IPS-20b (cell line): ENCODE measurements around the gene ATP5PO.

Source experiments
- H3K27ac ChIP-seq: one replicate; pipeline ENCODE4 v1.5.1; 2013; ENCODE audit warnings: low read length
- H3K27me3 ChIP-seq: 2 replicates; pipeline ENCODE4 v1.6.1; 2013; ENCODE audit warnings: mild to moderate bottlenecking, low read length, inconsistent platforms; ENCODE audit not compliant: insufficient read depth
- H3K36me3 ChIP-seq: 2 replicates; pipeline ENCODE4 v1.6.1; 2013; ENCODE audit warnings: low read depth, mild to moderate bottlenecking, inconsistent platforms, low read length, moderate library complexity; ENCODE audit not compliant: insufficient read depth
- H3K4me1 ChIP-seq: 2 replicates; pipeline ENCODE4 v1.6.1; 2013; ENCODE audit warnings: mild to moderate bottlenecking, control low read depth, inconsistent platforms, low read length, moderate library complexity; ENCODE audit not compliant: insufficient read depth
- H3K4me3 ChIP-seq: 2 replicates; pipeline ENCODE4 v1.5.1; 2013; ENCODE audit warnings: mild to moderate bottlenecking, low read length, inconsistent platforms
- H3K9ac ChIP-seq: 2 replicates; pipeline ENCODE4 v1.6.1; 2013; ENCODE audit warnings: low read depth, mild to moderate bottlenecking, inconsistent platforms, low read length, moderate library complexity
- H3K9me3 ChIP-seq: 2 replicates; pipeline ENCODE4 v1.6.1; 2013; ENCODE audit warnings: mild to moderate bottlenecking, low read depth, low read length, inconsistent platforms; ENCODE audit not compliant: insufficient read depth

ATP5PO gene

GRCh38 chr21:33914188-33914587 lies 1.4 kb downstream of the ATP5PO start:
- H3K4me1 ChIP-seq: peaks cover 8% of the 10 kb centered on the region
- H3K4me3 ChIP-seq: peak overlapping the region; percentile 85
- peaks cover 49% of the 10 kb centered on the region for H3K36me3 ChIP-seq
- H3K9me3 ChIP-seq: no peaks in the 10 kb centered on the region
- H3K27ac ChIP-seq: no peak overlapping the region
- H3K9ac ChIP-seq: peak overlapping the region; percentile 86; the same call in 1 of the 2 replicates
- H3K27me3 ChIP-seq: no peaks in the 10 kb centered on the region

- Histone ChIP-seq H3K36me3 (peaks cover 93% of the 10 kb centered on the region), H3K27me3 (no peaks in the 10 kb centered on the region), H3K4me3 (no peak overlapping the region), H3K4me1 (peaks cover 2% of the 10 kb centered on the region; the same call in 1 of the 2 replicates), H3K9me3 (no peaks in the 10 kb centered on the region), H3K27ac (no peak overlapping the region), H3K9ac (no peak overlapping the region)
Observed at GRCh38 chr21:33909756-33910155, 5.8 kb downstream of the ATP5PO start.

GRCh38 chr21:33908760-33909159 lies 6.8 kb downstream of the ATP5PO start:
- Histone ChIP-seq H3K9ac (no peak overlapping the region), H3K9me3 (no peaks in the 10 kb centered on the region), H3K4me3 (no peak overlapping the region), H3K4me1 (no peaks in the 10 kb centered on the region), H3K36me3 (peaks cover 100% of the 10 kb centered on the region), H3K27ac (no peak overlapping the region), H3K27me3 (no peaks in the 10 kb centered on the region)

- Histone ChIP-seq H3K4me1 (no peaks in the 10 kb centered on the region), H3K9ac (no peak overlapping the region), H3K9me3 (no peaks in the 10 kb centered on the region), H3K4me3 (no peak overlapping the region), H3K27me3 (no peaks in the 10 kb centered on the region), H3K36me3 (peaks cover 80% of the 10 kb centered on the region), H3K27ac (no peak overlapping the region)
Observed at GRCh38 chr21:33904041-33904440, 11.6 kb downstream of the ATP5PO start.

GRCh38 chr21:33902349-33902748 lies 13.3 kb downstream of the ATP5PO start:
- Histone ChIP-seq H3K9me3 (no peaks in the 10 kb centered on the region), H3K9ac (no peak overlapping the region), H3K36me3 (peaks cover 63% of the 10 kb centered on the region), H3K4me3 (no peak overlapping the region), H3K27me3 (no peaks in the 10 kb centered on the region), H3K4me1 (no peaks in the 10 kb centered on the region), H3K27ac (no peak overlapping the region)

- Histone ChIP-seq H3K4me1 (no peaks in the 10 kb centered on the region), H3K36me3 (peaks cover 56% of the 10 kb centered on the region), H3K9me3 (no peaks in the 10 kb centered on the region), H3K27ac (no peak overlapping the region), H3K9ac (no peak overlapping the region), H3K4me3 (no peak overlapping the region), H3K27me3 (no peaks in the 10 kb centered on the region)
Observed at GRCh38 chr21:33901412-33902288, 14.0 kb downstream of the ATP5PO start.

- no peak overlapping the region for H3K4me3 ChIP-seq
- H3K9me3 ChIP-seq: no peaks in the 10 kb centered on the region
- no peaks in the 10 kb centered on the region; the same call in 1 of the 2 replicates for H3K4me1 ChIP-seq
- H3K36me3 ChIP-seq: peaks cover 32% of the 10 kb centered on the region
- H3K27ac ChIP-seq: no peak overlapping the region
- H3K9ac ChIP-seq: no peak overlapping the region
- no peaks in the 10 kb centered on the region for H3K27me3 ChIP-seq
Observed at GRCh38 chr21:33899199-33899598, 16.4 kb downstream of the ATP5PO start.

- H3K9me3 ChIP-seq: no peaks in the 10 kb centered on the region
- peaks cover 26% of the 10 kb centered on the region for H3K36me3 ChIP-seq
- H3K27ac ChIP-seq: no peak overlapping the region
- H3K9ac ChIP-seq: no peak overlapping the region
- H3K4me1 ChIP-seq: no peaks in the 10 kb centered on the region; the same call in 1 of the 2 replicates
- H3K27me3 ChIP-seq: no peaks in the 10 kb centered on the region
- no peak overlapping the region for H3K4me3 ChIP-seq
Observed at GRCh38 chr21:33898586-33898985, 17.0 kb downstream of the ATP5PO start.

GRCh38 chr21:33897739-33898138 lies 17.9 kb downstream of the ATP5PO start:
- H3K27ac ChIP-seq: no peak overlapping the region
- H3K36me3 ChIP-seq: peaks cover 17% of the 10 kb centered on the region
- H3K27me3 ChIP-seq: no peaks in the 10 kb centered on the region
- no peak overlapping the region for H3K4me3 ChIP-seq
- no peak overlapping the region for H3K9ac ChIP-seq
- no peaks in the 10 kb centered on the region; the same call in 1 of the 2 replicates for H3K4me1 ChIP-seq
- no peaks in the 10 kb centered on the region for H3K9me3 ChIP-seq

- Histone ChIP-seq H3K9ac (no peak overlapping the region), H3K27ac (no peak overlapping the region), H3K4me1 (peaks cover 6% of the 10 kb centered on the region; the same call in 1 of the 2 replicates), H3K36me3 (peaks cover 11% of the 10 kb centered on the region), H3K4me3 (no peak overlapping the region), H3K9me3 (no peaks in the 10 kb centered on the region), H3K27me3 (no peaks in the 10 kb centered on the region)
Observed at GRCh38 chr21:33897098-33897497, 18.5 kb downstream of the ATP5PO start.

GRCh38 chr21:33896691-33897090 lies 18.9 kb downstream of the ATP5PO start:
- no peaks in the 10 kb centered on the region for H3K9me3 ChIP-seq
- no peak overlapping the region for H3K9ac ChIP-seq
- H3K27me3 ChIP-seq: no peaks in the 10 kb centered on the region
- no peak overlapping the region for H3K27ac ChIP-seq
- peaks cover 6% of the 10 kb centered on the region; the same call in 1 of the 2 replicates for H3K4me1 ChIP-seq
- H3K4me3 ChIP-seq: no peak overlapping the region
- H3K36me3 ChIP-seq: peaks cover 8% of the 10 kb centered on the region

- Histone ChIP-seq H3K9ac (no peak overlapping the region), H3K27ac (no peak overlapping the region), H3K4me3 (peak overlapping the region; percentile 48; the same call in 1 of the 2 replicates), H3K9me3 (no peaks in the 10 kb centered on the region), H3K4me1 (peaks cover 6% of the 10 kb centered on the region; the same call in 1 of the 2 replicates), H3K27me3 (no peaks in the 10 kb centered on the region), H3K36me3 (no peaks in the 10 kb centered on the region)
Observed at GRCh38 chr21:33895356-33895755, 20.2 kb downstream of the ATP5PO start.
